Stimulated activated naive B cell treated with anti-CD40 and anti-IgM and Interleukin-4, amounts not matched to agents 10 μg/mL and 1 μg/mL and 100 μg/mL, for 72 hours (primary cell): Measurements from ENCODE around the gene HAVCR1.
"Not testable (repeated sequence)": the region's sequence is repeated elsewhere in the genome, so short reads cannot be mapped to it uniquely, and the experiment has no call there.

ENCODE experiments used
- ATAC-seq, 2 donors: fragments of 150-1000 bp; cut with Tn5 transposase; replicated peaks; 2 replicates each; pipeline ENCODE4 v1.10.0; 2021; ENCODE audit warnings: moderate library complexity in 1 of 2
- DNase-seq: peaks from one replicate; pipeline ENCODE4 v3.0.0; 2021
- H3K27ac Mint-ChIP-seq: one replicate; pipeline ENCODE4 v1.8.0; 2022; ENCODE audit warnings: mild to moderate bottlenecking, mixed read lengths
- H3K27me3 Mint-ChIP-seq, 2 donors: one replicate each; pipeline ENCODE4 v1.8.0; 2022; ENCODE audit warnings: mixed read lengths in 2 of 2
- H3K36me3 Mint-ChIP-seq, 2 donors: one replicate each; pipeline ENCODE4 v1.8.0; 2022; ENCODE audit warnings: mixed read lengths in 2 of 2, mild to moderate bottlenecking in 1 of 2
- H3K4me1 Mint-ChIP-seq, 2 donors: one replicate each; pipeline ENCODE4 v1.8.0; 2022; ENCODE audit warnings: mixed read lengths in 2 of 2, mild to moderate bottlenecking in 1 of 2
- H3K4me3 Mint-ChIP-seq, 2 donors: one replicate each; pipeline ENCODE4 v1.8.0; 2022; ENCODE audit warnings: mild to moderate bottlenecking in 2 of 2, mixed read lengths in 2 of 2, moderate library complexity in 1 of 2
- H3K9me3 Mint-ChIP-seq, 2 donors: one replicate each; pipeline ENCODE4 v1.8.0; 2022; ENCODE audit warnings: mixed read lengths in 2 of 2, mild to moderate bottlenecking in 1 of 2

HAVCR1 gene

GRCh38 chr5:157066080-157066479 is 7.2 kb upstream of the HAVCR1 start:
- no peak overlapping the region for H3K4me3 Mint-ChIP-seq
- H3K27me3 Mint-ChIP-seq = no peaks in the 10 kb centered on the region

GRCh38 chr5:157063776-157064430 is 5.0 kb upstream of the HAVCR1 start:
- Mint-ChIP-seq H3K9me3 (peaks cover 0 to 2% of the 10 kb centered on the region in 2 donors), H3K36me3 (no peaks in the 10 kb centered on the region), H3K27me3 (no peaks in the 10 kb centered on the region), H3K4me1 (peaks cover 0 to 2% of the 10 kb centered on the region in 2 donors), H3K4me3 (no peak overlapping the region), H3K27ac (no peak overlapping the region)
- ATAC-seq = no peak
- no peak for DNase-seq

More at GRCh38 chr5:157066080-157066479, 7.2 kb upstream of the HAVCR1 start:
- no peak for DNase-seq
- H3K27ac Mint-ChIP-seq = no peak overlapping the region
- H3K4me1 Mint-ChIP-seq = peaks cover 0 to 2% of the 10 kb centered on the region in 2 donors
- H3K36me3 Mint-ChIP-seq = no peaks in the 10 kb centered on the region
- peaks cover 0 to 2% of the 10 kb centered on the region in 2 donors for H3K9me3 Mint-ChIP-seq
- no peak for ATAC-seq

GRCh38 chr5:157059891-157060290 is 975 bp upstream of the HAVCR1 start:
- no peak overlapping the region for H3K4me3 Mint-ChIP-seq
- H3K36me3 Mint-ChIP-seq = no peaks in the 10 kb centered on the region
- no peaks in the 10 kb centered on the region for H3K27me3 Mint-ChIP-seq
- DNase-seq (no peak), ATAC-seq (no peak)
- no peaks in the 10 kb centered on the region for H3K4me1 Mint-ChIP-seq
- H3K9me3 Mint-ChIP-seq = peaks cover 0 to 2% of the 10 kb centered on the region in 2 donors
- H3K27ac Mint-ChIP-seq = no peak overlapping the region

- H3K27ac Mint-ChIP-seq = no peak overlapping the region
- H3K4me1 Mint-ChIP-seq = no peaks in the 10 kb centered on the region
- H3K27me3 Mint-ChIP-seq = no peaks in the 10 kb centered on the region
- DNase-seq (no peak), ATAC-seq (no peak)
- no peaks in the 10 kb centered on the region for H3K9me3 Mint-ChIP-seq
- no peaks in the 10 kb centered on the region for H3K36me3 Mint-ChIP-seq
- no peak overlapping the region for H3K4me3 Mint-ChIP-seq
These were observed 1.2 kb downstream of the HAVCR1 start for GRCh38 chr5:157057459-157058370.

GRCh38 chr5:157056848-157057247 is 2.1 kb downstream of the HAVCR1 start:
- H3K27ac Mint-ChIP-seq, ATAC-seq, DNase-seq, H3K4me1 Mint-ChIP-seq, H3K4me3 Mint-ChIP-seq, H3K27me3 Mint-ChIP-seq, H3K9me3 Mint-ChIP-seq, H3K36me3 Mint-ChIP-seq: not testable (repeated sequence)

GRCh38 chr5:157051604-157052245 is 7.2 kb downstream of the HAVCR1 start:
- peaks cover 6 to 13% of the 10 kb centered on the region in 2 donors for H3K4me1 Mint-ChIP-seq
- H3K9me3 Mint-ChIP-seq = no peaks in the 10 kb centered on the region
- no peak overlapping the region for H3K4me3 Mint-ChIP-seq
- no peak for ATAC-seq
- H3K36me3 Mint-ChIP-seq = no peaks in the 10 kb centered on the region
- DNase-seq = no peak
- H3K27ac Mint-ChIP-seq = no peak overlapping the region
- H3K27me3 Mint-ChIP-seq = peaks cover 6% of the 10 kb centered on the region in 2 donors

GRCh38 chr5:157050050-157050449 is 8.9 kb downstream of the HAVCR1 start:
- Mint-ChIP-seq H3K36me3 (no peaks in the 10 kb centered on the region), H3K27me3 (peaks cover 6% of the 10 kb centered on the region in 2 donors), H3K27ac (no peak overlapping the region), H3K9me3 (peaks cover 0 to 1% of the 10 kb centered on the region in 2 donors), H3K4me3 (peak overlapping the region in 1 of 2 donors; percentile 1), H3K4me1 (peaks cover 6 to 13% of the 10 kb centered on the region in 2 donors)
- DNase-seq = no peak
- ATAC-seq = peak in 1 of 2 donors; percentile 42

GRCh38 chr5:157049605-157050004 is 9.3 kb downstream of the HAVCR1 start:
- Mint-ChIP-seq H3K27ac (no peak overlapping the region), H3K27me3 (peaks cover 6% of the 10 kb centered on the region in 2 donors), H3K36me3 (no peaks in the 10 kb centered on the region), H3K4me3 (no peak overlapping the region), H3K9me3 (peaks cover 0 to 1% of the 10 kb centered on the region in 2 donors), H3K4me1 (peaks cover 6 to 13% of the 10 kb centered on the region in 2 donors)
- DNase-seq (no peak), ATAC-seq (no peak)

GRCh38 chr5:157047898-157048297 is 11.0 kb downstream of the HAVCR1 start:
- H3K27ac Mint-ChIP-seq = no peak overlapping the region
- no peak for ATAC-seq
- no peaks in the 10 kb centered on the region for H3K36me3 Mint-ChIP-seq
- no peak overlapping the region for H3K4me3 Mint-ChIP-seq
- DNase-seq = no peak
- H3K27me3 Mint-ChIP-seq = peaks cover 6% of the 10 kb centered on the region in 2 donors
- peaks cover 0 to 1% of the 10 kb centered on the region in 2 donors for H3K9me3 Mint-ChIP-seq
- peaks cover 6 to 13% of the 10 kb centered on the region in 2 donors for H3K4me1 Mint-ChIP-seq

- not testable (repeated sequence) for H3K27ac Mint-ChIP-seq, H3K9me3 Mint-ChIP-seq, H3K36me3 Mint-ChIP-seq, DNase-seq, H3K4me3 Mint-ChIP-seq, H3K27me3 Mint-ChIP-seq, ATAC-seq
- H3K4me1 Mint-ChIP-seq = peaks cover 6 to 13% of the 10 kb centered on the region in 2 donors
These were observed 11.9 kb downstream of the HAVCR1 start for GRCh38 chr5:157047016-157047415.

- no peak for DNase-seq
- H3K4me1 Mint-ChIP-seq = peaks cover 6 to 8% of the 10 kb centered on the region in 2 donors
- H3K27ac Mint-ChIP-seq = no peak overlapping the region
These were observed 12.9 kb downstream of the HAVCR1 start for GRCh38 chr5:157046041-157046440.

GRCh38 chr5:157045601-157046000 is 13.3 kb downstream of the HAVCR1 start:
- no peak overlapping the region for H3K27ac Mint-ChIP-seq
- peaks cover 6 to 8% of the 10 kb centered on the region in 2 donors for H3K4me1 Mint-ChIP-seq
- no peaks in the 10 kb centered on the region for H3K36me3 Mint-ChIP-seq
- peaks cover 6% of the 10 kb centered on the region in 2 donors for H3K27me3 Mint-ChIP-seq
- ATAC-seq = no peak
- peaks cover 0 to 1% of the 10 kb centered on the region in 2 donors for H3K9me3 Mint-ChIP-seq
- H3K4me3 Mint-ChIP-seq = no peak overlapping the region
- DNase-seq = no peak

More at GRCh38 chr5:157046041-157046440, 12.9 kb downstream of the HAVCR1 start:
- Mint-ChIP-seq H3K36me3 (no peaks in the 10 kb centered on the region), H3K9me3 (peaks cover 0 to 1% of the 10 kb centered on the region in 2 donors), H3K27me3 (peaks cover 6% of the 10 kb centered on the region in 2 donors), H3K4me3 (no peak overlapping the region)
- no peak for ATAC-seq

GRCh38 chr5:157038568-157039187 is 20.2 kb downstream of the HAVCR1 start:
- Mint-ChIP-seq H3K4me3 (no peak overlapping the region), H3K27me3 (peaks cover 4 to 6% of the 10 kb centered on the region in 2 donors), H3K9me3 (no peaks in the 10 kb centered on the region), H3K4me1 (peaks cover 3 to 8% of the 10 kb centered on the region in 2 donors), H3K27ac (no peak overlapping the region), H3K36me3 (no peaks in the 10 kb centered on the region)
- DNase-seq (no peak), ATAC-seq (no peak)
